Measurements from ENCODE around the gene ADCK1. TPM values are rescaled to one million over a fixed set of nuclear protein-coding genes. Genes with fewer than 3 reads are reported as not detected.
"Not testable (repeated sequence)": the region's sequence is repeated elsewhere in the genome, so short reads cannot be mapped to it uniquely, and the experiment has no call there.

ADCK1 gene
- total RNA-seq, result 7.2 TPM
- long read RNA-seq, partial matches to known transcripts, result 1 of 8 reads
- long read RNA-seq, other reads (novel, unspliced or antisense), result 7 of 8 reads

- intact Hi-C loops (cut with DNase I), result loop anchor here (1.0 kb wide), 1 partner anchor 39 kb away; the partner anchor contains the start of gene SNW1
Measured at GRCh38 chr14:77799863-77800730, at the start of gene ADCK1. Gene ADCK1 (plus strand): TSS chr14:77800109. CDS start chr14:77818979, 18,870 bp downstream.

GRCh38 chr14:77752266-77752665 lies 47.6 kb upstream of the ADCK1 start:
- DNase-seq (ENCODE audit: low spot score), result no peak

More at GRCh38 chr14:77799863-77800730, at the start of gene ADCK1:
- peak; percentile 94 for DNase-seq (ENCODE audit: low spot score)

GRCh38 chr14:77752799-77753516 lies 47.0 kb upstream of the ADCK1 start:
- intact Hi-C loops (cut with DNase I), result no loop called here
- DNase-seq (ENCODE audit: low spot score), result no peak

More at GRCh38 chr14:77752266-77752665, 47.6 kb upstream of the ADCK1 start:
- intact Hi-C loops (cut with DNase I), result no loop called here

- DNase-seq (ENCODE audit: low spot score), result peak; percentile 97
- intact Hi-C loops (cut with DNase I), result loop anchor here (1.0 kb wide), 1 partner anchor 40 kb away; the partner anchor contains the start of gene ADCK1
Measured at GRCh38 chr14:77760381-77761204, 39.3 kb upstream of the ADCK1 start, which contains the start of gene SNW1. Gene SNW1 (minus strand): TSS chr14:77761156. CDS start chr14:77761127, 29 bp downstream.

GRCh38 chr14:77761205-77761931 lies 38.5 kb upstream of the ADCK1 start:
- intact Hi-C loops (cut with DNase I), result loop anchor here (1.0 kb wide), 1 partner anchor 39 kb away; the partner anchor contains the start of gene ADCK1

GRCh38 chr14:77763316-77763715 lies 36.6 kb upstream of the ADCK1 start:
- DNase-seq (ENCODE audit: low spot score), result no peak
- intact Hi-C loops (cut with DNase I), result no loop called here

More at GRCh38 chr14:77761205-77761931, 38.5 kb upstream of the ADCK1 start:
- no peak for DNase-seq (ENCODE audit: low spot score)

GRCh38 chr14:77763978-77764377 lies 35.9 kb upstream of the ADCK1 start:
- no peak for DNase-seq (ENCODE audit: low spot score)
- intact Hi-C loops (cut with DNase I), result no loop called here

- intact Hi-C loops (cut with DNase I); DNase-seq (ENCODE audit: low spot score): not testable (repeated sequence)
Measured at GRCh38 chr14:77768442-77769069, 31.4 kb upstream of the ADCK1 start.

- intact Hi-C loops (cut with DNase I); DNase-seq (ENCODE audit: low spot score): not testable (repeated sequence)
Measured at GRCh38 chr14:77773966-77774365, 25.9 kb upstream of the ADCK1 start.

GRCh38 chr14:77782202-77782601 lies 17.7 kb upstream of the ADCK1 start:
- intact Hi-C loops (cut with DNase I), result no loop called here
- no peak for DNase-seq (ENCODE audit: low spot score)

GRCh38 chr14:77786148-77786547 lies 13.8 kb upstream of the ADCK1 start:
- intact Hi-C loops (cut with DNase I), result no loop called here
- no peak for DNase-seq (ENCODE audit: low spot score)

- intact Hi-C loops (cut with DNase I), result no loop called here
- no peak for DNase-seq (ENCODE audit: low spot score)
Measured at GRCh38 chr14:77790566-77791224, 9.2 kb upstream of the ADCK1 start.

GRCh38 chr14:77791225-77791600 lies 8.7 kb upstream of the ADCK1 start:
- DNase-seq (ENCODE audit: low spot score), result no peak
- intact Hi-C loops (cut with DNase I), result no loop called here

- intact Hi-C loops (cut with DNase I); DNase-seq (ENCODE audit: low spot score): not testable (repeated sequence)
Measured at GRCh38 chr14:77793255-77793654, 6.7 kb upstream of the ADCK1 start.

- DNase-seq (ENCODE audit: low spot score), result no peak
- intact Hi-C loops (cut with DNase I), result no loop called here
Measured at GRCh38 chr14:77794357-77794756, 5.6 kb upstream of the ADCK1 start.

- intact Hi-C loops (cut with DNase I); DNase-seq (ENCODE audit: low spot score): not testable (repeated sequence)
Measured at GRCh38 chr14:77799456-77799855, 453 bp upstream of the ADCK1 start.

GRCh38 chr14:77800814-77801213 lies 905 bp downstream of the ADCK1 start:
- no peak for DNase-seq (ENCODE audit: low spot score)
- intact Hi-C loops (cut with DNase I), result loop anchor here (1.0 kb wide), 1 partner anchor 40 kb away; the partner anchor contains the start of gene SNW1

- no peak for DNase-seq (ENCODE audit: low spot score)
- intact Hi-C loops (cut with DNase I), result no loop called here
Measured at GRCh38 chr14:77804592-77804991, 4.7 kb downstream of the ADCK1 start.

Data from cardiac septum (tissue), 1 donor.